Measurements from ENCODE around the gene SPOCK3. TPM values are rescaled to one million over a fixed set of nuclear protein-coding genes. Genes with fewer than 3 reads are reported as not detected.

SPOCK3 gene
- total RNA-seq, 1 experiment from 2014 or later: 0.24 TPM

- no peak for TF ChIP-seq CTCF (IDR thresholded peaks at IDR 0.05)
- no peak for TF ChIP-seq ATF1 (CRISPR knock-in tag; IDR thresholded peaks at IDR 0.05)
- no peak for TF ChIP-seq ZNF263 (CRISPR knock-in tag; IDR thresholded peaks at IDR 0.05; ENCODE audit: low read depth)
- no peak for TF ChIP-seq ZNF532 (CRISPR knock-in tag; IDR thresholded peaks at IDR 0.05; ENCODE audit: borderline replicate concordance)
- no peak for TF ChIP-seq CBFB (CRISPR knock-in tag; IDR thresholded peaks at IDR 0.05; ENCODE audit: low read depth)
- no peak for TF ChIP-seq ZNF232 (CRISPR knock-in tag; IDR thresholded peaks at IDR 0.05)
- no peak for TF ChIP-seq ZNF219 (CRISPR knock-in tag; IDR thresholded peaks at IDR 0.05; ENCODE audit: borderline replicate concordance)
- TF ChIP-seq JUN (CRISPR knock-in tag; IDR thresholded peaks at IDR 0.05): no peak
Observed at GRCh38 chr4:166823848-166824247, 410.4 kb downstream of the SPOCK3 start (continued).

GRCh38 chr4:166823126-166823525, 411.2 kb downstream of the SPOCK3 start:
- POLR2A ChIA-PET: no interaction called here
- Mint-ChIP-seq H3K4me1 (no peaks in the 10 kb centered on the region), H3K27ac (no peak overlapping the region), H3K27me3 (ENCODE audit: low read depth) (no peaks in the 10 kb centered on the region), H3K4me3 (no peak overlapping the region), H3K9me3 (peaks cover 4% of the 10 kb centered on the region; the same call in 1 of the 2 replicates), H3K36me3 (no peaks in the 10 kb centered on the region; the same call in 1 of the 2 replicates)
- CTCF ChIA-PET: no interaction called here
- TF ChIP-seq NFYB (CRISPR knock-in tag; conservative IDR thresholded peaks at IDR 0.05; ENCODE audit: low read depth) (no peak), HMGXB4 (CRISPR knock-in tag; IDR thresholded peaks at IDR 0.05) (no peak), PRDM15 (CRISPR knock-in tag; IDR thresholded peaks at IDR 0.05) (no peak), NR1H2 (CRISPR knock-in tag; IDR thresholded peaks at IDR 0.05) (no peak), ZNF138 (CRISPR knock-in tag; conservative IDR thresholded peaks at IDR 0.05) (no peak)
- DNase-seq (ENCODE audit: low spot score) (no peak), ATAC-seq (no peak)

All from WTC11 (cell line).